ENCODE data around the gene DUSP18.
"Not testable (repeated sequence)": the region's sequence is repeated elsewhere in the genome, so short reads cannot be mapped to it uniquely, and the experiment has no call there.

DUSP18 gene

DNA sequence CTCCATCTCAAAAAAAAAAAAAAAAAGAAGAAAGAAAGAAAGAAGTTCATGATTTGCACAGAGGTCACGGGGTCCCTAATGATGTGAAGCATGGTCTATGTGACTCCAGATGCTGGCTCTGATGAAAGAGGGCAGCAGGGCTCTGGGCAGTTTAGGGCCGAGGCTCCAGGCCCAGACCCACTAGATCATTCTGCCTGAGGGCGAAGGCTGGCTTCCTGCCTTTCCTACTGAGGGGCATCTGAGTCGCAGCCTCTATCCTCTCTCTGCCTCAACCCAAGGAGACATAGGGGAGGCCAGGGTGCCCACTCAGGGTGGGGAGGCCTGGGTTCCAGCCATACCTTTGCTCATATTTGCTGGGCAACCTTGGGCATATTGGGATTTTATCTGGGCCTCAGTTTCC is 27.3 kb downstream of the DUSP18 start:
- DNase-seq (ENCODE audit: low read depth): no peak

- no peak for DNase-seq (ENCODE audit: low read depth)
Observed at GRCh38 chr22:30637701-30638114, 30.0 kb downstream of the DUSP18 start.

GRCh38 chr22:30636226-30637077 is 31.2 kb downstream of the DUSP18 start:
- no peak for DNase-seq (ENCODE audit: low read depth)

DNA sequence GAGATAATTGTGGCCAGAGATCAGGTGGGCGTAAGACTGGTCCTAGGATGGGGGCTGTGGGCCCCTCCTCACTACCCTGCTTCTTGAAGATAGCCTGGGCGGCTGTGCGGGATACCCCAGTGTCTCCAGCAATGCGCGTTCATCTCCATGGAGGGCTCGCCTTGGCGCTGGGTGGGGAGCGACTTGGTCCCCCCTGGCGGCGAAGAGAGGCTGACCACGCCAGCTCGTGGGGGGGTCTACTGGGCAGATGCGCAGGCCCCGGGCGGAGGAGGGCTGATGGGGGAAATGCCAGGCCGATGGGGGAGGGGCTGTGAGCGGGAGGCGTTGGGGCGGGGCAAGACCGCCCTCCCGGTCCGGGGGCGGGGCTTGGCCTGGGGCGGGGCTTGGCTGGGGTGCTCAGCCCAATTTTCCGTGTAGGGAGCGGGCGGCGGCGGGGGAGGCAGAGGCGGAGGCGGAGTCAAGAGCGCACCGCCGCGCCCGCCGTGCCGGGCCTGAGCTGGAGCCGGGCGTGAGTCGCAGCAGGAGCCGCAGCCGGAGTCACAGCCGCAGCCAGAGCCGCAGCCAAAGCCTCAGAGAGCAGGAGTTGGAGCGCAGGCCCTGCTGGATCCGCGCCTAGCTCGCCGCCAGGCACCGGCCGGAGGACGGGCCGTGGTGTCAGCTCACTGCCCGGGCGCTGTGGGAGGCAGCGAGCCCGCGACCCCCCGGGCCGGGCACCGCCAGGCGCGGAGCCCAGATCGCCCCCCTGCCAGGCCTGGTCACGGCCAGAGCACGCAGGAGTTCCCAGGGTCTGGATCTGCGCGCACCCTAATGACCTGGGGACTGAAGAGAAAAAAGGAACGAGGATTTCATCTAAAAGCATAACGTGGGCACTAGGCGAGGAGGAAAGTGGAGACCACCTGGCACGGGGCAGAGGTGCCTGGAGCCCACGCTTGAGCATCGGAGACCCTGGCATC is 32.1 kb downstream of the DUSP18 start, which contains the start of gene SLC35E4:
Gene SLC35E4, plus strand, starts transcription at position 509 of the 953 bp plus-strand sequence. CDS start 670 bp downstream, outside the sequence.
- peak; percentile 85 for DNase-seq (ENCODE audit: low read depth)

DNA sequence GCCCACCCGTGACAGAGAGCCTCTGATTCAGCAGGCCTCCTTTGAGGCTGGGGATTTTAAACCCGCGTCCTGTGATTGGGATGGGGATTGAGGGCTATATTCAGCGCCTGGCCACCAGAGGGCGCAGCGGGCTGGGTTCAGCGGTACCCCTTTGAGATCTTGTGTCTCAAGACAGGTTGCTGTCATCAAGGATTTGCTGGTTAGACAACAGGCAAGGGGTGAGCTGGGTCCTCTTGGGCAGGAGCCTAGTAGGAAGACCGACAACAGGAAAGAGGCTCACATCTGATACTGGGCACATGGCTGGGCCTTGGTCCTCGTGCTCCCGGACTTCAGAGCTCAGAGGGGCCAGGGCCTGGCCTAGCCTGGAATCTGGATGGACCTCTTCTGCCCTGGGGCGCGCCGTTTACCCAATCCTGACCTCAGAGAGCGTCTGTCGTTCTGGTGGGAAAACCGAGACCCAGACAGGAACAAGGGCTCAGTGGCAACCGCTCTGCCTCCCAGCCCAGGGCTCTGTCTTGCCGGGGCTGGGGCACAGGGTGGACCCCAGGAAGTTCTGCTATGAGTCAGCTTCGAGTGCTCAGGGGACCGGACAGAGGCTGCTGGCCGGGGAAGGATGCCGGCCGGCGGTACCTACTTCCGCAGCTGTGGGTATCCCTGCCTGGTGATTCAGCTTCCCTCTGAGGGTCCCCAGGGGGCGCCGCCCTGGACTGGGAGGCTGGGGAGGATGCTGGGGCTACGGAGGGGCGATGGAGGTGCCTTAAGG is 33.0 kb downstream of the DUSP18 start:
- peak; percentile 87 for DNase-seq (ENCODE audit: low read depth)

GRCh38 chr22:30631469-30631868 is 36.2 kb downstream of the DUSP18 start:
- DNase-seq (ENCODE audit: low read depth): not testable (repeated sequence)

DNA sequence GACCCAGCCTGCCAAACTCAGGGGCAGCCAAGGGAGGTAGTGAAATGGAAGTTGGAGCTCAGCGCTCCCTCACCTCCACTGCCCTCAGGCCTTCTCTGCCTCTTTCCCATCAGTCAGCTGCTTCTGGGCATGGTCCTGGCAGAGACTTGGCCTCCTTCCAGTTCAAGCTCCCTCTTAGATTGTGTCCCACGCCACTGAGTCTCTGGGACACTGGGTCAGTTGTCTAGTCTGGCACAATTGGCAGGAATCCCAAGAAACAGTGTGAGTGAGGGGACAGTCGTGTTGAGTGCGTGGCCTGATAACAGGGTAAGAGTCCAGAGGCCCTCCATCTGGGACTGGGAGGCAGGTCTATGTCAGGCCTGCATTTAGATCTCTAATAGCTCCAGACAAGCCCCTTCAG is 39.2 kb downstream of the DUSP18 start:
- DNase-seq (ENCODE audit: low read depth): no peak

GRCh38 chr22:30627471-30627870 is 40.2 kb downstream of the DUSP18 start:
- no peak for DNase-seq (ENCODE audit: low read depth)

GRCh38 chr22:30626413-30626812 is 41.3 kb downstream of the DUSP18 start:
- DNase-seq (ENCODE audit: low read depth): no peak

DNA sequence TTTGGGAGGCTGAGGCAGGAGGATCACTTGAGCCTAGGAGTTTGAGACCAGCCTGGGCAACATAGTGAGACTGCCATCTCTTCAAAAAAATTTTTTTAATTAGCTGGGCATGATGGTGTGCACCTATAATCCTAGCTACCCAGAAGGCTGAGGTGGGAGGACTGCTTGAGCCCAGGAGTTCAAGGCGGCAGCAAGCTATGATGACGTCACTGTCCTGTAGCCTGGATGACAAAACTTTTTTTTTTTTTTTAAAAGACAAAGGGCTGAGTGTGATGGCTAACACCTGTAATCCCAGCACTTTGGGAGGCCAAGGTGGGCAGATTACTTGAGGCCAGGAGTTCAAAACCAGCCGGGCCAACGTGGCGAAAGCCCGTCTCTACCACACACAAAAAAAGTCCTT is 47.8 kb downstream of the DUSP18 start:
- DNase-seq (ENCODE audit: low read depth): not testable (repeated sequence)

DNA sequence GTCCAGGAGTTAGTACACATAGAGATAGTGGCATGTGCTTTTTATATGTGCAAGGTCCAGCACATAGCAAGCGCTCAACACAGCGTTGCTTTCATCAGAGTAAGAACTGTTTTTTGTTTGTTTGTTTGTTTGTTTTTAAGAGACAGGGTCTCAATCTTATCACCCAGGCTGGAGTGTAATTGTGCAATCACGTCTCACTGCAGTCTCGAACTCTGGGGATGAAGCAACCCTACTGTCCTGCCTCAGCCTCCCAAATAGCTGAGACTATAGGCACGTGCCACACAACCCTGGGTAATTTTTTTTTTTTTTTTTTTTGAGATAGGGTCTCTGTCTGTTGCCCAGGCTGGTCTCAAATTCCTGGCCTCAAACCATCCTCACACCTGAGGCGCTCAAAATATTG is 49.9 kb downstream of the DUSP18 start:
- DNase-seq (ENCODE audit: low read depth): no peak

DNA sequence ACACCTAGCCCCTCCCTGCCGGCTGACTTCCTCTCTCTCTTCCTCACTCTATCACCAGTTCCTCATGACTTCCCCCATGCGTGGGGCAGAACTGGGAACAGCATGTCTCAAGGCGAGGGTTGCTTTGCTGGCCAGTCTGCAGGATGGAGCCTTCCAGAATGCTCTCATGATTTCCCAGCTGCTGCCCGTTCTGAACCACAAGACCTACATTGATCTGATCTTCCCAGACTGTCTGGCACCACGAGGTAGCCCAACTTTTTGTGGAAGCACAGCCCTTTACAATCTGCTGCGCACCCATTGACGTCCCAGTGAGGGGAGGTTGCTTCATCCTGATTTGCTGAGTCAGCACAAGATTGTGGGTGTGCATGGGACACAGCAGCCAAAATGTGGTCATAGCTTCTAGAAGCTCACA is 52.1 kb downstream of the DUSP18 start:
- no peak for DNase-seq (ENCODE audit: low read depth)

DNA sequence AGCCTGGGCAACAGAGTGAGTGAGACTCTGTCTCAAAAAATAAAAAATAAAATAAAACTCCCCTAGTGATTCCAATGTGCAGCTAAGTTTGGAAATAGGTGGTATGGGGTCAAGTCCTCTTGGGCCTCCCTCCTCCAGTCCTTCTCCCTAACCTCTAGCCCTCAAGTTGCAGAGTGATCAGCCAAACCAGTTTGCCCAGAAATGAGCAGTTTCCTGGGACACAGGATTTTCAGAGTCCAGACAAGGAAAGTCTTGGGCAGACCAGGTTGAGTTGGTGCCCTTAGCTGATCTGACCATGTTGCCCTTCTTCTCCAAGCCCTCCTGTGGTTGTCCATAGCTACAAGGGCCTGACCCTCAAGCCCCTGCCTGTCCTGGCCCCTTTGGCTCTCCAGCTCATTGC is 52.8 kb downstream of the DUSP18 start:
- no peak for DNase-seq (ENCODE audit: low read depth)

DNA sequence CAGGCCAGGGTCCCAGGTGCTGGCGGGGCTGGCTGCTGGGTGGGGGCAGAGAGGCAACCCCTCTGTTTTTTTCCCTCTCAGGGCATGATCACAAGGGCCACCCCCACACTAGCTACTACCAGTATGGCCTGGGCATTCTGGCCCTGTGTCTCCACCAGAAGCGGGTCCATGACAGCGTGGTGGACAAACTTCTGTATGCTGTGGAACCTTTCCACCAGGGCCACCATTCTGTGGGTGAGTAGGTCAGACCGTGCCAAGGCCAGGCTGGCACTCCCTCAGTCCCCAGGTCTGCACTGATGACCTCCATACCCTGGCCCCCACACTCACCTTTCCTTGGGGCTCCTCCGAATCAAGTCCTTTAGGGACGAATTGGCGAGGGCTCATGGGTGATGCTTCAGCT is 53.4 kb downstream of the DUSP18 start:
- no peak for DNase-seq (ENCODE audit: low read depth)

- DNase-seq (ENCODE audit: low read depth): no peak
Observed at GRCh38 chr22:30612789-30613188, 54.9 kb downstream of the DUSP18 start.

Data from fibroblast of the conjunctiva (primary cell).